CD4-positive, alpha-beta T cell treated with Interferon alpha-2 for 1 hour (primary cell): ENCODE data around the gene IMP3.

Source experiments
- DNase-seq, 2 donors: peaks; one replicate each; pipeline ENCODE4 v3.0.0-alpha.2; 2020 to 2022

The IMP3 gene

GRCh38 chr15:75616766-75617165, 23.3 kb downstream of the IMP3 start:
- no peak for DNase-seq

- peak in 1 of 2 donors; percentile 49 for DNase-seq
Observed at GRCh38 chr15:75606711-75607699, 33.0 kb downstream of the IMP3 start.

GRCh38 chr15:75606026-75606425, 34.0 kb downstream of the IMP3 start:
- no peak for DNase-seq

GRCh38 chr15:75599401-75599800, 40.6 kb downstream of the IMP3 start:
- DNase-seq, result no peak

GRCh38 chr15:75598361-75598760, 41.7 kb downstream of the IMP3 start:
- DNase-seq, result no peak

GRCh38 chr15:75597667-75598341, 42.2 kb downstream of the IMP3 start:
- DNase-seq, result peak; percentile 36 to 69

- no peak for DNase-seq
Observed at GRCh38 chr15:75596703-75597345, 43.2 kb downstream of the IMP3 start.

- DNase-seq, result no peak
Observed at GRCh38 chr15:75594276-75594675, 45.7 kb downstream of the IMP3 start.

GRCh38 chr15:75591655-75592364, 48.2 kb downstream of the IMP3 start:
- DNase-seq, result no peak

- no peak for DNase-seq
Observed at GRCh38 chr15:75590239-75590638, 49.8 kb downstream of the IMP3 start.
